A549 (cell line): ENCODE data around the gene SIGLEC1. TPM values are rescaled to one million over a fixed set of nuclear protein-coding genes. Genes with fewer than 3 reads are reported as not detected.
A peak's percentile ranks its signal among the peaks of the same experiment; 100 is the strongest.

Experiments
- ATAC-seq, 2 experiments: fragments of 200-7000 bp in 1 of 2; fragments of >200 bp in 1 of 2; cut with Nextera tagmentation in 1 of 2; cut with Tn5 transposase in 1 of 2; 3 replicates each; pipeline versions ENCODE4 v1.8.0 to v1.9.1; 2018 to 2020; ENCODE audit warnings: mild to moderate bottlenecking in 1 of 2, moderate library complexity in 1 of 2
- CTCF ChIA-PET: fragments of 300-600 bp; sonication (Branson Sonifier 250); formaldehyde crosslinking; extraction: SDS; loops from one replicate; lab custom pipeline; 2021; ENCODE audit warnings: antibody characterized with exemption, inconsistent platforms; lab: Yijun Ruan, JAX
- POLR2A ChIA-PET: fragments of 350-600 bp; formaldehyde crosslinking; extraction: SDS; loops from one replicate; lab custom pipeline; 2021; ENCODE audit warnings: antibody characterized with exemption, inconsistent platforms; lab: Yijun Ruan, JAX
- DNase-seq, 2 experiments: peaks; one replicate each; pipeline versions ENCODE4 v3.0.0 to v3.0.0-alpha.2; 2011 to 2016; ENCODE audit warnings: low read depth in 1 of 2, low spot score in 1 of 2
- FAIRE-seq: peaks from 2 replicates; lab custom pipeline; 2011; peaks lifted over from hg19 to GRCh38; lab: Jason Lieb, UNC
- H3K27ac ChIP-seq, 2 experiments: fragments of >200 bp; sonication (Bioruptor Twin); formaldehyde crosslinking; 3 replicates each; pipeline ENCODE4 v1.5.1; 2016 to 2017
- H3K4me1 ChIP-seq: fragments of >200 bp; sonication (Bioruptor Twin); formaldehyde crosslinking; 3 replicates; pipeline ENCODE4 v1.6.1; 2016
- H3K4me2 ChIP-seq: fragments of >200 bp; sonication (Bioruptor Twin); formaldehyde crosslinking; 3 replicates; pipeline ENCODE4 v1.6.1; 2016
- H3K4me3 ChIP-seq: fragments of >200 bp; sonication (Bioruptor Twin); formaldehyde crosslinking; 3 replicates; pipeline ENCODE4 v1.5.1; 2016
- H3K9me3 ChIP-seq: fragments of >200 bp; sonication (Bioruptor Twin); formaldehyde crosslinking; 3 replicates; pipeline ENCODE4 v1.6.1; 2016
- ATOH8 ChIP-seq: fragments of 250-450 bp; sonication (Bioruptor Pico); IDR thresholded peaks from 2 replicates; pipeline ENCODE4 v1.5.0; 2020; ENCODE audit warnings: low read depth, mild to moderate bottlenecking, moderate library complexity
- BCL3 ChIP-seq: fragments of >200 bp; sonication (Bioruptor Twin); formaldehyde crosslinking; IDR thresholded peaks from 3 replicates; pipeline ENCODE4 v1.6.1; 2016
- CEBPB ChIP-seq, 2 experiments: fragments of >200 bp in 1 of 2; sonication (Bioruptor Twin) in 1 of 2; formaldehyde crosslinking in 1 of 2; IDR thresholded peaks; 2 replicates each; pipeline ENCODE4 v1.6.1; 2012 to 2016
- EHF ChIP-seq: fragments of 250-450 bp; sonication (Bioruptor Pico); IDR thresholded peaks from 2 replicates; pipeline ENCODE4 v1.5.0; 2020; ENCODE audit warnings: mild to moderate bottlenecking
- ELK1 ChIP-seq: fragments of 150-350 bp; IDR thresholded peaks from 2 replicates; pipeline ENCODE4 v1.6.1; 2014; ENCODE audit warnings: low read depth, mild to moderate bottlenecking, low read length
- FOSL2 ChIP-seq, 2 experiments: fragments of 450-650 bp in 1 of 2; fragments of >200 bp in 1 of 2; sonication (Bioruptor Twin) in 1 of 2; formaldehyde crosslinking; IDR thresholded peaks; 2 replicates each; pipeline versions ENCODE4 v1.5.0 to v1.6.1; 2016 to 2020; ENCODE audit warnings: mild to moderate bottlenecking in 1 of 2, moderate library complexity in 1 of 2
- GATA3 ChIP-seq: IDR thresholded peaks from 2 replicates; pipeline ENCODE4 v1.6.1; 2012; ENCODE audit warnings: borderline replicate concordance
- HDAC2 ChIP-seq: fragments of 200-600 bp; sonication (generic); IDR thresholded peaks from 2 replicates; pipeline ENCODE4 v1.6.1; 2016
- JUNB ChIP-seq: fragments of >200 bp; sonication (Bioruptor Twin); formaldehyde crosslinking; IDR thresholded peaks from 2 replicates; pipeline ENCODE4 v1.6.1; 2016
- KDM5A ChIP-seq: fragments of 200-600 bp; sonication (generic); IDR thresholded peaks from 2 replicates; pipeline ENCODE4 v1.6.1; 2016; ENCODE audit warnings: antibody characterized with exemption, mild to moderate bottlenecking
- MAFK ChIP-seq: fragments of 450-650 bp; IDR thresholded peaks from 2 replicates; pipeline ENCODE4 v1.6.1; 2014; ENCODE audit not compliant: partially characterized antibody
- MAX ChIP-seq: IDR thresholded peaks from 2 replicates; pipeline ENCODE4 v1.6.1; 2012
- PHF8 ChIP-seq: fragments of 200-600 bp; sonication (generic); IDR thresholded peaks from 2 replicates; pipeline ENCODE4 v1.6.1; 2016; ENCODE audit warnings: low read depth, mild to moderate bottlenecking, antibody characterized with exemption, moderate library complexity, borderline replicate concordance
- POLR2AphosphoS2 ChIP-seq: conservative IDR thresholded peaks from 2 replicates; pipeline ENCODE4 v1.6.1; 2012; ENCODE audit warnings: low read length, improper control_type of control experiment, inconsistent platforms
- RCOR1 ChIP-seq: fragments of 150-350 bp; IDR thresholded peaks from 2 replicates; pipeline ENCODE4 v1.6.1; 2014; ENCODE audit warnings: antibody characterized with exemption, low read length, low read depth
- SMC3 ChIP-seq: fragments of >200 bp; sonication (Bioruptor Twin); formaldehyde crosslinking; IDR thresholded peaks from 3 replicates; pipeline ENCODE4 v1.6.1; 2018; ENCODE audit warnings: inconsistent platforms
- TP53 ChIP-seq: fragments of 250-450 bp; sonication (Bioruptor Pico); IDR thresholded peaks from 2 replicates; pipeline ENCODE4 v1.5.0; 2021; ENCODE audit warnings: mild to moderate bottlenecking, moderate library complexity
- WGBS: methylation state at CpG from one replicate; pipeline ENCODE4 v1.1.6; 2017; ENCODE audit errors: missing lambda C conversion rate; 5-methylcytosine and 5-hydroxymethylcytosine counted together
- polyA plus RNA-seq, 4 experiments: library from polyadenylated mRNA; depleted of rRNA in 3 of 4; stranded (reverse); fragments of >200 nt; fragmentation: RNase III in 1 of 4; extraction: RNeasy Plus Mini Kit Qiagen cat#74134 plus additional on column Dnase treatment in 1 of 4; gene quantifications; 2 replicates in 3 of 4; 3 replicates in 1 of 4; pipeline ENCODE4 v1.2.3, GENCODE V29; 2011 to 2017

The SIGLEC1 gene
- polyA plus RNA-seq, 2 of the 4 experiments (the other 2 are of a cell fraction) = 0.01 TPM; not detected in 1

- Histone ChIP-seq H3K9me3 (no peaks in the 10 kb centered on the region), H3K4me3 (no peak overlapping the region), H3K4me1 (peaks cover 8% of the 10 kb centered on the region; the same call in 2 of the 3 replicates), H3K27ac (0 out of 6 replicates have a peak overlapping the region, but pooled peaks of 1 of the 2 experiments have one; percentile 3), H3K4me2 (peak overlapping the region; percentile 14; the same call in 1 of the 3 replicates)
- ChIA-PET POLR2A (interaction anchor here (1.3 kb wide), 1 partner anchor 81 kb away, joined by 3 read pairs; the partner anchor contains the start of gene ADISSP), CTCF (interaction anchor here (0.6 to 61.5 kb wide), 8 partner anchors 6 to 835 kb away, joined by 3 to 2233 read pairs (median 4); partner anchors contain the start of genes ADAM33, ADISSP, HSPA12B and SIGLEC1)
- DNase-seq = no peak
- no peak for TF ChIP-seq SMC3
- peak in 1 of 2 experiments; percentile 50; a peak in 2 of 4 replicates for TF ChIP-seq CEBPB (IDR thresholded peaks at IDR 0.05)
- ATAC-seq = peak in 1 of 2 experiments; percentile 32; a peak in 3 of 6 replicates
- FAIRE-seq = no peak
- 60% methylated on average over 9 of the region's 9 CpGs for WGBS
Observed at GRCh38 chr20:3686867-3687321, 25.5 kb downstream of the SIGLEC1 start.

GRCh38 chr20:3686421-3686820 is 26.0 kb downstream of the SIGLEC1 start:
- 81% methylated on average over 7 of the region's 7 CpGs for WGBS
- Histone ChIP-seq H3K9me3 (no peaks in the 10 kb centered on the region), H3K27ac (no peak overlapping the region), H3K4me2 (peak overlapping the region; percentile 14; the same call in 1 of the 3 replicates), H3K4me1 (peaks cover 8% of the 10 kb centered on the region; the same call in 2 of the 3 replicates), H3K4me3 (no peak overlapping the region)
- CTCF ChIA-PET = interaction anchor here (0.6 to 61.5 kb wide), 7 partner anchors 6 to 835 kb away, joined by 3 to 2233 read pairs (median 4); partner anchors contain the start of genes ADAM33, ADISSP, HSPA12B and SIGLEC1
- TF ChIP-seq EHF (no peak), POLR2AphosphoS2 (no peak), MAFK (no peak), BCL3 (no peak), JUNB (no peak), GATA3 (no peak)
- no peak for DNase-seq
- POLR2A ChIA-PET = interaction anchor here (1.3 kb wide), 1 partner anchor 81 kb away, joined by 3 read pairs; the partner anchor contains the start of gene ADISSP
- no peak for ATAC-seq
- FAIRE-seq = no peak

GRCh38 chr20:3685341-3685740 is 27.1 kb downstream of the SIGLEC1 start:
- no peak for FAIRE-seq
- CTCF ChIA-PET = interaction anchor here (1.3 to 61.5 kb wide), 4 partner anchors 5 to 52 kb away, joined by 4 to 2233 read pairs (median 187); partner anchors contain the start of genes ADAM33, ADISSP, HSPA12B and SIGLEC1
- ATAC-seq = no peak
- POLR2A ChIA-PET = no interaction called here
- no peak overlapping the region for H3K4me2 ChIP-seq
- peaks cover 12% of the 10 kb centered on the region; the same call in 2 of the 3 replicates for H3K4me1 ChIP-seq
- WGBS = 46% methylated on average over 7 of the region's 7 CpGs
- TF ChIP-seq HDAC2 = no peak
- TF ChIP-seq ATOH8 (CRISPR knock-in tag) = no peak
- no peak for TF ChIP-seq MAX
- TF ChIP-seq TP53 (CRISPR knock-in tag) = no peak
- no peak for TF ChIP-seq KDM5A
- TF ChIP-seq ELK1 = no peak
- TF ChIP-seq PHF8 = no peak
- no peak for TF ChIP-seq RCOR1
- TF ChIP-seq FOSL2 (IDR thresholded peaks at IDR 0.05) = no peak
- TF ChIP-seq FOSL2 (CRISPR knock-in tag; IDR thresholded peaks at IDR 0.05) = no peak
- no peak for TF ChIP-seq EHF
- TF ChIP-seq, all 56 proteins: peak for 0
- H3K4me3 ChIP-seq = no peak overlapping the region
- no peak for DNase-seq
- H3K27ac ChIP-seq = no peak overlapping the region
- H3K9me3 ChIP-seq = no peaks in the 10 kb centered on the region
